Fibroblast of mammary gland (primary cell): Measurements from ENCODE around the gene LSM6.
A peak's percentile ranks its signal among the peaks of the same experiment; 100 is the strongest.

Experiments
- DNase-seq: peaks from one replicate; pipeline ENCODE4 v3.0.0-alpha.2; 2010; ENCODE audit warnings: low read depth
- H3K4me3 ChIP-seq: 2 replicates; pipeline ENCODE4 v1.5.1; 2011; ENCODE audit warnings: low read depth, mild to moderate bottlenecking, low read length, moderate library complexity; ENCODE audit not compliant: control insufficient read depth
- TF ChIP-seq, protein P1 (sequence below): conservative IDR thresholded peaks from 2 replicates; pipeline ENCODE4 v1.5.1; 2011; ENCODE audit warnings: low read depth, low read length, inconsistent platforms; ENCODE audit not compliant: control insufficient read depth, insufficient read depth

The LSM6 gene

DNA sequence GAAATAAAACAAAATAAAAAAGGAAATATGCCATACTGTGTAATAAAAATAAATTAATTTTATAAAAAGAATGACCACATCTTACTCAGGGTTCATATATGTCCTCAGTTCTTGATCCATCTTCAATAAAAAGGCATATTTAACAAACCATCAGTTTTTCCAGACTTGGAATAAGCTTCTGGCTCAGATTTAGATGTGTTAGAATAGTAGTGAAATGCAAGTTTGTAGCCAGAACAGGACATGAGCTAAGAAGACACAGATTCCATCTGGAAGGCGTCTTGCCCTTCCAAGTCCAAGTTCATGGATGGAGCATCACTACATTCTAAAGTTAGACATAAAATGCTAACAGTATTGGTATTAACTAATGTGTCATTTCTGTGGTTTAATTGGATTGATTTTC lies 10.3 kb upstream of the LSM6 start:
- no peak for DNase-seq
- TF ChIP-seq, protein P1, sequence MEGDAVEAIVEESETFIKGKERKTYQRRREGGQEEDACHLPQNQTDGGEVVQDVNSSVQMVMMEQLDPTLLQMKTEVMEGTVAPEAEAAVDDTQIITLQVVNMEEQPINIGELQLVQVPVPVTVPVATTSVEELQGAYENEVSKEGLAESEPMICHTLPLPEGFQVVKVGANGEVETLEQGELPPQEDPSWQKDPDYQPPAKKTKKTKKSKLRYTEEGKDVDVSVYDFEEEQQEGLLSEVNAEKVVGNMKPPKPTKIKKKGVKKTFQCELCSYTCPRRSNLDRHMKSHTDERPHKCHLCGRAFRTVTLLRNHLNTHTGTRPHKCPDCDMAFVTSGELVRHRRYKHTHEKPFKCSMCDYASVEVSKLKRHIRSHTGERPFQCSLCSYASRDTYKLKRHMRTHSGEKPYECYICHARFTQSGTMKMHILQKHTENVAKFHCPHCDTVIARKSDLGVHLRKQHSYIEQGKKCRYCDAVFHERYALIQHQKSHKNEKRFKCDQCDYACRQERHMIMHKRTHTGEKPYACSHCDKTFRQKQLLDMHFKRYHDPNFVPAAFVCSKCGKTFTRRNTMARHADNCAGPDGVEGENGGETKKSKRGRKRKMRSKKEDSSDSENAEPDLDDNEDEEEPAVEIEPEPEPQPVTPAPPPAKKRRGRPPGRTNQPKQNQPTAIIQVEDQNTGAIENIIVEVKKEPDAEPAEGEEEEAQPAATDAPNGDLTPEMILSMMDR: no peak
- no peak overlapping the region for H3K4me3 ChIP-seq

DNA sequence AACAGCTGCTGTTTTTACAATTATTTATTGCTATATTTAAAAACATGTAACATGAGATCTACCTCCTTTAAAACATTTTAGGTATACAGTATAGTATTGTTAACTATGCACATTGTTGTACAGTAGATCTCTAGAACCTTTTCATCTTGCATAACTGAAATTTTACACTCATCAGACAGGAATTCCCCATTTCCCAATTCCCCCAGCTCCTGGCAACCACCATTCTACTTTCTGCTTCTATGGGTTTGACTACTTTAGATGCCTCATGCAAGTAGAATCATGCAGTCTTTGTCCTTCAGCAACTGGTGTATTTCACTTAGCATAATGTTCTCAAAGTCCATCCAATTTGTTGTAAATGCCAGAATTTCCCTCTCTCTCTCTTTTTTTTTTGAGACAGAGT lies 9.7 kb upstream of the LSM6 start:
- DNase-seq: peak; percentile 69
- H3K4me3 ChIP-seq: no peak overlapping the region
- TF ChIP-seq, protein P1: no peak

DNA sequence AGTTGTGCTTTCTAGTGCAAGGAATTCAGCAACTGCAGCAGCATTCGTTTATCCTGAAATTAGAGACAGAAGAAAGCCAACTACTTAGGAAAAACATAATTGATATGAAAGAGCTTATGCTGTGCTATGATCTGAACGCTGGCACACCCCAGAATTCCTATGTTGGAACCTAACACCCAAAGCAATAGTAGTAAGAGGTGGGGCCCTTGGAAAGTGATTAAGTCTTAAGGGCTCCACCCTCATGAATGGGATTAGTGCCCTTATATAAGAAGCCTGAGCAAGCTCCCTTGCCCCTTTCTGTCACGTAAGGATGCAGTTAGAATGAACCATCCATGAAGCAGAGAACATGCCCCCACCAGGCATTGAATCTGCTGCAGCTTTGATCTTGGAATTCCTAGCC lies 5.4 kb upstream of the LSM6 start:
- TF ChIP-seq, protein P1: no peak
- no peak overlapping the region for H3K4me3 ChIP-seq
- no peak for DNase-seq

DNA sequence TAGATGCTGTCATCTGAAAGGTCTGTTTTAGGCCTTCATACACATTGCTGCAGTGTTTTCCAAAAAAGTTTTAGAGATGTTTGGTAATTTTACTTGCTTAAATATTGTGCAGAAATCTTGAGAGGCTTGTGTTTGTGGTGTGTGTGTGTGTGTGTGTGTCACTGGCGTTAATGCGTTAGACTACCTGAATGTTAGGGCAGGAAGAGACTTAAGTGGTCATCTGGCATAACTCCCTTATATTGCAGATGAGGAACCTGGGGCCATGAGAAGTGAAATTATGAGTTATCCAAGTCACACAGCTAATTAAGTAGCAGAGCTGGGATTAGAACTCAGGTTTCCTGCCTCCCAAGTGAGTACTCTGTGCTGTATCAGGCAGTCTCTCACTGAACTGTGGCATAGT lies 1.4 kb downstream of the LSM6 start:
- TF ChIP-seq, protein P1: no peak
- DNase-seq: peak; percentile 17
- H3K4me3 ChIP-seq: peak overlapping the region; percentile 89

DNA sequence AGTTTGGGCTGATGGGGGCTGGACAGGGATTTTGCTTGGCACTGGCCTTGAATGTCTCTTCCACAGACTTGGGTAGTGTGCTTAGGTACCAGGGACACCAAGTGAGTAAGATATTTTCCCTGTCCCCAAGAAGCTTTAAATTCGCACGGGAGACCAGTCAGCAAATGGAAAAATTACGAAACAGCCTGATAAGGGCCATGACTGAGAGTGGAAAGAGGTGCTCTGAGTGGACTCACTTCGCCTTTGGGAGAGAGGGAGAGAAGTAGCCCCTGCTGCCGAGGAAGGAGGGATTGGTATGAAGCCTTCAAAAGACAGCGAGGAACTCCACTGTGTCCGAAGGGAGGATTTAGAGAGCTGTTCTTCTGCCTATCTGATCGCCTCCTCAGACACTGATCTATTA lies 2.6 kb downstream of the LSM6 start:
- no peak overlapping the region for H3K4me3 ChIP-seq
- no peak for DNase-seq
- TF ChIP-seq, protein P1: no peak

DNA sequence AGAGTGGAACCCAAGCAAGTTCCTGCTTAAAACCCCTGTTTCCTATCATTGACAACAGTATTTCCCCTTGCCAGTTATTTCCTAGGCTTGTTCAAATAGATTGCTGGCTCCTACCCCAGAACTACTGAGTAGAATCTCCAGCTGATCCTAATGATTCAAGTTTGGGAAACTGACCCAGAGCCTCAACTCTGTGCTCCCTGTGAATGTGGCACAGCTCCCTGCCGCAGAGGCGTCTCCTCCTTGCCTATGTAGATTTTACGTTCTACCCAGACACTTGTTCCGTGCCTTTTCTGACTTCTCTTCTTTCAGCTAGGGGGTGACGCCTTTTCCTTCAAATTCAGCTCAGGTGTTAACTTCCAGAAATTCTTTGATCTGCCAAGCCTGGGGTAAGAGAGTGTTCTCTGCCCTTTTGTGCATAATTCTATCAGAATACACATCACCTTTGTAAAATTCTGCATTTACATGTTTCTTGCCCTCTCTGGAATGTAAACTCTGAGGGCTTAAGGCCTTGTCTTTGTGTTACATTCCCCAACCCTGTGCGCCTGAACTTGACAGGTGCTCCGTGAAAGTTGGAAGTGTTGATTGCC lies 4.4 kb downstream of the LSM6 start:
- no peak overlapping the region for H3K4me3 ChIP-seq
- peak; percentile 25 for DNase-seq
- TF ChIP-seq, protein P1: no peak

DNA sequence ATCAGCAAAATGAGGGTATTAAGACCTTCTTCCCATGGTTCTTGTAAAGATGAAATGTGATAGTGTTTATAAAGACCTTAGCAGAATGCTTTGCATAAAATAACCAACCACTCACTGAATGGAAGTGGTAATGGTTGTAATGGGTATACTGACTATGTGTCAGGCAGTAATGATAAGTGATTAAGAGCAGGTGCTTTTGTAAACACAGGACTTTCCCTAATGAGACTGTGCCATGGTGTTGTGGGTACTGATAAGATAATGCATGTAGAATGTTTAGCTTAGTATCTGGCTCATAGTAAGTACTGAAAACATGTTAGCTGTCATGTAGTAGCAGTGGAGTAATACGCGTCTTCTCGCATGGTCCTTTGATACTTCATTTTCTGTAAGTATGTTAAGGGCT lies 6.9 kb downstream of the LSM6 start:
- TF ChIP-seq, protein P1: no peak
- no peak for DNase-seq

More for the DNA sequence above, 6.9 kb downstream of the LSM6 start:
- H3K4me3 ChIP-seq: no peak overlapping the region
